Right atrium auricular region (tissue), 2 donors: ENCODE data around the gene ZKSCAN8. TPM values are rescaled to one million over a fixed set of nuclear protein-coding genes. Genes with fewer than 3 reads are reported as not detected.

ENCODE experiments used
- DNase-seq: peaks from one replicate; pipeline ENCODE4 v3.0.0-alpha.2; 2019; ENCODE audit warnings: low spot score
- H3K27ac ChIP-seq, 2 donors: fragments of 200-600 bp; sonication (generic); 1 replicate in 1 of 2; 2 replicates in 1 of 2; pipeline ENCODE4 v1.5.1; 2016 to 2019
- H3K27me3 ChIP-seq, 2 donors: fragments of 200-600 bp; sonication (generic); one replicate each; pipeline versions ENCODE4 v1.5.1 to v1.6.0; 2017 to 2019
- H3K36me3 ChIP-seq: fragments of 200-600 bp; sonication (generic); one replicate; pipeline ENCODE4 v1.5.1; 2016
- H3K4me1 ChIP-seq, 2 donors: fragments of 200-600 bp; sonication (generic); one replicate each; pipeline versions ENCODE4 v1.5.1 to v1.6.0; 2017 to 2019
- H3K4me3 ChIP-seq, 2 donors: fragments of 200-600 bp; sonication (generic); 1 replicate in 1 of 2; 2 replicates in 1 of 2; pipeline ENCODE4 v1.5.1; 2017 to 2019; ENCODE audit warnings: mild to moderate bottlenecking in 1 of 2, moderate library complexity in 1 of 2
- H3K9me3 ChIP-seq, 2 donors: fragments of 200-600 bp; sonication (generic); one replicate each; pipeline ENCODE4 v1.5.1; 2019
- total RNA-seq, 2 donors: library from RNA; depleted of rRNA; stranded (reverse); fragments of >200 nt; gene quantifications; one replicate each; pipeline ENCODE4 v1.1.0, GENCODE V29; 2016
- TF ChIP-seq, protein P1 (sequence below), 2 donors: fragments of 200-600 bp; sonication (generic); IDR thresholded peaks; one replicate each; pipeline ENCODE4 v1.5.1; 2019; ENCODE audit warnings: antibody characterized with exemption in 2 of 2

The ZKSCAN8 gene
- total RNA-seq, 2 donors from 2014 or later = 10.4 to 13.1 TPM

GRCh38 chr6:28145231-28145630, 3.5 kb downstream of the ZKSCAN8 start:
- H3K9me3 ChIP-seq = no peaks in the 10 kb centered on the region
- peaks cover 27% of the 10 kb centered on the region for H3K36me3 ChIP-seq
- no peak overlapping the region for H3K27ac ChIP-seq
- no peak overlapping the region for H3K4me3 ChIP-seq
- no peak for DNase-seq
- peaks cover 0 to 25% of the 10 kb centered on the region in 2 donors for H3K4me1 ChIP-seq
- H3K27me3 ChIP-seq = no peaks in the 10 kb centered on the region
- TF ChIP-seq, protein P1, sequence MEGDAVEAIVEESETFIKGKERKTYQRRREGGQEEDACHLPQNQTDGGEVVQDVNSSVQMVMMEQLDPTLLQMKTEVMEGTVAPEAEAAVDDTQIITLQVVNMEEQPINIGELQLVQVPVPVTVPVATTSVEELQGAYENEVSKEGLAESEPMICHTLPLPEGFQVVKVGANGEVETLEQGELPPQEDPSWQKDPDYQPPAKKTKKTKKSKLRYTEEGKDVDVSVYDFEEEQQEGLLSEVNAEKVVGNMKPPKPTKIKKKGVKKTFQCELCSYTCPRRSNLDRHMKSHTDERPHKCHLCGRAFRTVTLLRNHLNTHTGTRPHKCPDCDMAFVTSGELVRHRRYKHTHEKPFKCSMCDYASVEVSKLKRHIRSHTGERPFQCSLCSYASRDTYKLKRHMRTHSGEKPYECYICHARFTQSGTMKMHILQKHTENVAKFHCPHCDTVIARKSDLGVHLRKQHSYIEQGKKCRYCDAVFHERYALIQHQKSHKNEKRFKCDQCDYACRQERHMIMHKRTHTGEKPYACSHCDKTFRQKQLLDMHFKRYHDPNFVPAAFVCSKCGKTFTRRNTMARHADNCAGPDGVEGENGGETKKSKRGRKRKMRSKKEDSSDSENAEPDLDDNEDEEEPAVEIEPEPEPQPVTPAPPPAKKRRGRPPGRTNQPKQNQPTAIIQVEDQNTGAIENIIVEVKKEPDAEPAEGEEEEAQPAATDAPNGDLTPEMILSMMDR (IDR thresholded peaks at IDR 0.05) = no peak

DNA sequence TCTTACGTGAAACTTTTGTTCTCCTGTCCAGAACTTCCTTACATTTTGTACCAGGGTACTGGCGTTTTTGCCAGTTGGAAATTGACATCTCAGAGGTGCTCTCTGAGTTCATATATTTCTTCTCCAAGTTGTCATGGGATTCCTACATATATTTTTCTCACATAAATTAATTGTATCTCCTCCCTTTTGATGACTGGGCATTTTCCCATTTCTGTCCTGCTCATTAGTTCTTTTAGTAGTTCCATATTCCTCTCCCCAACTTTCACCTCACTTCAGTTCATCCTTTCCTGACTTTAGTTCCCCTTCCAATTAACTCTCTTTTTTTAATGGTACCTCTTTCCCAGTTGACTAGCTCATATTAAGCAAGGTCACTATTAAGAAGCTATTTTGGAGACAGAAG, 10.8 kb downstream of the ZKSCAN8 start:
- Histone ChIP-seq H3K27ac (no peak overlapping the region), H3K27me3 (no peaks in the 10 kb centered on the region), H3K36me3 (peaks cover 98% of the 10 kb centered on the region), H3K4me1 (no peaks in the 10 kb centered on the region), H3K9me3 (no peaks in the 10 kb centered on the region), H3K4me3 (no peak overlapping the region)
- no peak for DNase-seq
- TF ChIP-seq, protein P1 (IDR thresholded peaks at IDR 0.05) = no peak

DNA sequence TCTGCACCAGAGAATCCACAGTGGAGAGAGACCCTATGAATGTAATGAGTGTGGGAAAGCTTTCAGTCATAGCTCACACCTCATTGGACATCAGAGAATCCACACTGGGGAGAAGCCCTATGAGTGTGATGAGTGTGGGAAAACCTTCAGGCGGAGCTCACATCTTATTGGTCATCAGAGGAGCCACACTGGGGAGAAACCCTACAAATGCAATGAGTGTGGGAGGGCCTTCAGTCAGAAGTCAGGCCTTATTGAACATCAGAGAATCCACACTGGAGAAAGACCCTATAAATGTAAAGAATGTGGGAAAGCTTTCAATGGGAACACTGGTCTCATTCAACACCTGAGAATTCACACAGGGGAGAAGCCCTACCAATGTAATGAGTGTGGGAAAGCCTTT, 11.9 kb downstream of the ZKSCAN8 start:
- peaks cover 88% of the 10 kb centered on the region for H3K36me3 ChIP-seq
- TF ChIP-seq, protein P1 (IDR thresholded peaks at IDR 0.05) = no peak

DNA sequence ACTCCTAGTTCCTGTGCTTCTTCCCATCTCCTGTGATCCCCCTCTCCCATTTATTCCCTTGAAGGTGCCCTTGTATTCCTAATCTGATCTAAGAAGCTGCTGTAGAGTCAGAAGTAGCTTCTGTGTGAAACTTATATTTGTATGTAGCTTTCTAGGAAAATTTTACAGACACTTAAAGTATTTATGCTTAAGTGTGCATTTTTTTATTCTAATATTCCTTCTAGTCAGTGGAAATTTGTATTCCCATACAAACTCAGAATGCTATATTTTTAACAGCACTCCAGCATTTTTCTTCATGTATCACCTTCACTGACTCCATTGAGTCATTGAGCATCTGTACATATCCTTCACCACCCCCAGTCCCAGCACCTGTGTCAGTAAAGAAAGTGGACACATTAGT, 12.7 kb downstream of the ZKSCAN8 start:
- H3K4me1 ChIP-seq = no peaks in the 10 kb centered on the region
- TF ChIP-seq, protein P1 (IDR thresholded peaks at IDR 0.05) = no peak
- no peak for DNase-seq
- no peaks in the 10 kb centered on the region for H3K27me3 ChIP-seq
- H3K4me3 ChIP-seq = no peak overlapping the region
- no peak overlapping the region for H3K27ac ChIP-seq
- H3K9me3 ChIP-seq = no peaks in the 10 kb centered on the region
- H3K36me3 ChIP-seq = peaks cover 80% of the 10 kb centered on the region

More for the DNA sequence above, 11.9 kb downstream of the ZKSCAN8 start:
- Histone ChIP-seq H3K27me3 (no peaks in the 10 kb centered on the region), H3K9me3 (no peaks in the 10 kb centered on the region), H3K4me1 (no peaks in the 10 kb centered on the region), H3K4me3 (no peak overlapping the region), H3K27ac (no peak overlapping the region)
- no peak for DNase-seq

- Histone ChIP-seq H3K27me3 (no peaks in the 10 kb centered on the region), H3K4me1 (peaks cover 0 to 14% of the 10 kb centered on the region in 2 donors), H3K27ac (no peak overlapping the region), H3K9me3 (no peaks in the 10 kb centered on the region), H3K36me3 (peaks cover 40% of the 10 kb centered on the region), H3K4me3 (no peak overlapping the region)
- no peak for DNase-seq
- TF ChIP-seq, protein P1 (IDR thresholded peaks at IDR 0.05) = no peak
These were observed 16.6 kb downstream of the ZKSCAN8 start for GRCh38 chr6:28158318-28158717.

- Histone ChIP-seq H3K27me3 (no peaks in the 10 kb centered on the region), H3K4me1 (peaks cover 0 to 14% of the 10 kb centered on the region in 2 donors), H3K27ac (no peak overlapping the region), H3K9me3 (no peaks in the 10 kb centered on the region), H3K36me3 (peaks cover 32% of the 10 kb centered on the region), H3K4me3 (no peak overlapping the region)
- TF ChIP-seq, protein P1 (IDR thresholded peaks at IDR 0.05) = no peak
- DNase-seq = no peak
These were observed 17.4 kb downstream of the ZKSCAN8 start for GRCh38 chr6:28159029-28159607.
